Gastroesophageal sphincter (tissue), 3 donors: ENCODE results near the gene RANBP1.

Experiments
- POLR2A ChIP-seq, 2 donors: fragments of 450-650 bp; IDR thresholded peaks; one replicate each; pipeline ENCODE4 v1.6.1; 2017; ENCODE audit warnings: antibody characterized with exemption in 2 of 2, mild to moderate bottlenecking in 2 of 2, moderate library complexity in 1 of 2
- TF ChIP-seq, protein P1 (sequence below), 4 experiments: fragments of 200-600 bp in 2 of 4; fragments of 450-650 bp in 2 of 4; sonication (generic) in 1 of 4; IDR thresholded peaks; one replicate each; pipeline ENCODE4 v1.5.1; 2017 to 2019; ENCODE audit warnings: antibody characterized with exemption in 4 of 4, mild to moderate bottlenecking in 2 of 4, moderate library complexity in 2 of 4

DNA sequence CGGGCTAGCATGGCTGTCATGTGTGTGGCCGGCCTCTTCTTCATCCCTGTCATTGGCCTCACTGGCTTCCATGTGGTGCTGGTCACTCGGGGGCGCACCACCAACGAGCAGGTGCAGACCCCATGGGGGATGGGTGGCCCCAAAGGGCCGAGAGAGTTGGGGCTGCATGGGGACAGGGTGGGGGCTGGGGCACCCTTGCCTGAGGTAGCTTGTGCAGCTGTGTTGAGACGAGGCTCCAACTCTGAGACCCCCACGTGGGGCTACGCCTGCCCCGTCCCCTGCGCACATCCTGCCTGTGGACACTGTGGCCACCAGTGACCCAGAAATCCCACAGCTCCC, 24.2 kb downstream of the RANBP1 start:
- TF ChIP-seq, protein P1, sequence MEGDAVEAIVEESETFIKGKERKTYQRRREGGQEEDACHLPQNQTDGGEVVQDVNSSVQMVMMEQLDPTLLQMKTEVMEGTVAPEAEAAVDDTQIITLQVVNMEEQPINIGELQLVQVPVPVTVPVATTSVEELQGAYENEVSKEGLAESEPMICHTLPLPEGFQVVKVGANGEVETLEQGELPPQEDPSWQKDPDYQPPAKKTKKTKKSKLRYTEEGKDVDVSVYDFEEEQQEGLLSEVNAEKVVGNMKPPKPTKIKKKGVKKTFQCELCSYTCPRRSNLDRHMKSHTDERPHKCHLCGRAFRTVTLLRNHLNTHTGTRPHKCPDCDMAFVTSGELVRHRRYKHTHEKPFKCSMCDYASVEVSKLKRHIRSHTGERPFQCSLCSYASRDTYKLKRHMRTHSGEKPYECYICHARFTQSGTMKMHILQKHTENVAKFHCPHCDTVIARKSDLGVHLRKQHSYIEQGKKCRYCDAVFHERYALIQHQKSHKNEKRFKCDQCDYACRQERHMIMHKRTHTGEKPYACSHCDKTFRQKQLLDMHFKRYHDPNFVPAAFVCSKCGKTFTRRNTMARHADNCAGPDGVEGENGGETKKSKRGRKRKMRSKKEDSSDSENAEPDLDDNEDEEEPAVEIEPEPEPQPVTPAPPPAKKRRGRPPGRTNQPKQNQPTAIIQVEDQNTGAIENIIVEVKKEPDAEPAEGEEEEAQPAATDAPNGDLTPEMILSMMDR (IDR thresholded peaks at IDR 0.05), result no peak
- no peak for TF ChIP-seq POLR2A (IDR thresholded peaks at IDR 0.05)
